ENCODE data around the gene TMEM236.

DNA sequence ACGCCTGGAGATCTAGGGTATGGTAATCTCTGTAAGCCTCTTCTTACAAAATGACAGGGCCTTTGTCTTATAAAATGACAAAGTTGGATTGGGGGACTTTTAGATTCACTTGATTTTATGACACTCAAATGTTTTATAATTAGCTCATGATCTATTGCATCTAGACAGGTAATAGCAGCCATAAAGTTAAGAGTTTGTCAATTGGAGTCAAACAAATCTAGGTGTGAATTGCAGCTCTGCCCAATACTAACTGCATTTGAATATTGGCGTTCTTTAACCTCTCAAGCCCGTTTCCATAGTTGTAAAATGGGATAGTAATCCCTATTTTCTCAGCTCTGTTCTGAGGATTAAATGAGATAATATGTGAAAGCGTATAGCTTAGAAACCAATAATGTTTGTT lies 43.1 kb downstream of the TMEM236 start:
- TF ChIP-seq, protein P1, sequence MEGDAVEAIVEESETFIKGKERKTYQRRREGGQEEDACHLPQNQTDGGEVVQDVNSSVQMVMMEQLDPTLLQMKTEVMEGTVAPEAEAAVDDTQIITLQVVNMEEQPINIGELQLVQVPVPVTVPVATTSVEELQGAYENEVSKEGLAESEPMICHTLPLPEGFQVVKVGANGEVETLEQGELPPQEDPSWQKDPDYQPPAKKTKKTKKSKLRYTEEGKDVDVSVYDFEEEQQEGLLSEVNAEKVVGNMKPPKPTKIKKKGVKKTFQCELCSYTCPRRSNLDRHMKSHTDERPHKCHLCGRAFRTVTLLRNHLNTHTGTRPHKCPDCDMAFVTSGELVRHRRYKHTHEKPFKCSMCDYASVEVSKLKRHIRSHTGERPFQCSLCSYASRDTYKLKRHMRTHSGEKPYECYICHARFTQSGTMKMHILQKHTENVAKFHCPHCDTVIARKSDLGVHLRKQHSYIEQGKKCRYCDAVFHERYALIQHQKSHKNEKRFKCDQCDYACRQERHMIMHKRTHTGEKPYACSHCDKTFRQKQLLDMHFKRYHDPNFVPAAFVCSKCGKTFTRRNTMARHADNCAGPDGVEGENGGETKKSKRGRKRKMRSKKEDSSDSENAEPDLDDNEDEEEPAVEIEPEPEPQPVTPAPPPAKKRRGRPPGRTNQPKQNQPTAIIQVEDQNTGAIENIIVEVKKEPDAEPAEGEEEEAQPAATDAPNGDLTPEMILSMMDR (IDR thresholded peaks at IDR 0.05; ENCODE audit: low read depth, low read length, poor library complexity, severe bottlenecking), result no peak
- no peak for TF ChIP-seq EZH2phosphoT487 (IDR thresholded peaks at IDR 0.05; ENCODE audit: borderline replicate concordance, low read length)
